ENCODE results near the gene HOXB6.

Gene HOXB6

DNA sequence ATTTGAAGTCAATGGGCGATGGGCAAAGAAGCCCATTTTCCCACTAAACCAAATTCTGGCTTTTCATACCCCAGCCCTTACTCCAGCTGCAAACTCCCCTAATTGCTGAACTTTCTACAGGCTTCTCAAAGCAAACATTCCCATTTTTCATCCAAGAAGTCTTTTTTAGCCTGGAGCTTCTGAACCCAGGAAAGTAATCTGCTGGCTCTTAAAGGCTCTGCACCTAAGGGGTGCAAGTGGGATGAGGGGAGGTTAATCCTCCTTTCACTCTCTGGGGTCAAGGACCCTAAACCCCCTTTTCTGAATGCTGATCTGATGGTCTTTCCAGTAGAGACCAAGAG, 3.7 kb upstream of the HOXB6 start:
- TF ChIP-seq, protein P1, sequence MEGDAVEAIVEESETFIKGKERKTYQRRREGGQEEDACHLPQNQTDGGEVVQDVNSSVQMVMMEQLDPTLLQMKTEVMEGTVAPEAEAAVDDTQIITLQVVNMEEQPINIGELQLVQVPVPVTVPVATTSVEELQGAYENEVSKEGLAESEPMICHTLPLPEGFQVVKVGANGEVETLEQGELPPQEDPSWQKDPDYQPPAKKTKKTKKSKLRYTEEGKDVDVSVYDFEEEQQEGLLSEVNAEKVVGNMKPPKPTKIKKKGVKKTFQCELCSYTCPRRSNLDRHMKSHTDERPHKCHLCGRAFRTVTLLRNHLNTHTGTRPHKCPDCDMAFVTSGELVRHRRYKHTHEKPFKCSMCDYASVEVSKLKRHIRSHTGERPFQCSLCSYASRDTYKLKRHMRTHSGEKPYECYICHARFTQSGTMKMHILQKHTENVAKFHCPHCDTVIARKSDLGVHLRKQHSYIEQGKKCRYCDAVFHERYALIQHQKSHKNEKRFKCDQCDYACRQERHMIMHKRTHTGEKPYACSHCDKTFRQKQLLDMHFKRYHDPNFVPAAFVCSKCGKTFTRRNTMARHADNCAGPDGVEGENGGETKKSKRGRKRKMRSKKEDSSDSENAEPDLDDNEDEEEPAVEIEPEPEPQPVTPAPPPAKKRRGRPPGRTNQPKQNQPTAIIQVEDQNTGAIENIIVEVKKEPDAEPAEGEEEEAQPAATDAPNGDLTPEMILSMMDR (conservative IDR thresholded peaks at IDR 0.05; ENCODE audit: control insufficient read depth, insufficient read depth, low read depth, low read length): no peak
- no peak for DNase-seq (ENCODE audit: low read depth)
- H3K4me3 ChIP-seq (ENCODE audit: control insufficient read depth, low read depth, low read length): no peak overlapping the region

DNA sequence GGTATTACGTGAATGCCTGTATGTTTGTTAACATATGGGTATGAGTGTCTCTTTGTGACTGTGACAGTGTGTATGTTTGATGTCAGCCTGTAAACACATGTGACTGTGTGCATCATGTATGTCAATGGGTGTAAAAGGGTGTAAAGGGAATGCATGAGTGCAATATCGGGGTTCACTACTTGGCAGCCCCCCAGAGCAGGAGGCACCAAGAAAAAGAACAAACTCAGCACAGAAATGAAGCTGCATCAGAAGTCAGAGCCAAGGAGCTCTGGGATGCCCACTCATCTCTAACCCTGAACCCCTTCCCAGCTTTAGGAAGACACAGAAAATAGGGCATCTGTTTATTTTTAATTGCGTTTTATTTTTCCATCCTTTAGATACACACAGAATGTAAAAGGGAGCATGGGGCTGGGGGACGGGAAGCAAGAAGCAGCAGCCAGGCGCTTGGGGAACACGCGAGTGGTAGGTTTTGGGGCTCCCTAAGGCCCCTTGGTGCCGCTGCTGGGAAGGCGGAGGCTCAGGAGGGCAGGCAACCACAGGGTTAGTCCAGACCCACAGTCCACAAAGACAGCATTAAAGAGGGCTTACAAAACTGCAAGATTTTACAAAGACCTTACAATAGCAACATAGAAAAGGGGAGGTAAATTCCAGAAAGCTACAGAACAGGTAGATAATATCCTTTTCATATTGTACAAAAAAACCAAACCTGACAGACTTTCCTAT, 2.3 kb upstream of the HOXB6 start:
- no peak for DNase-seq (ENCODE audit: low read depth)
- no peak overlapping the region for H3K4me3 ChIP-seq (ENCODE audit: control insufficient read depth, low read depth, low read length)
- TF ChIP-seq, protein P1 (conservative IDR thresholded peaks at IDR 0.05; ENCODE audit: control insufficient read depth, insufficient read depth, low read depth, low read length): no peak

DNA sequence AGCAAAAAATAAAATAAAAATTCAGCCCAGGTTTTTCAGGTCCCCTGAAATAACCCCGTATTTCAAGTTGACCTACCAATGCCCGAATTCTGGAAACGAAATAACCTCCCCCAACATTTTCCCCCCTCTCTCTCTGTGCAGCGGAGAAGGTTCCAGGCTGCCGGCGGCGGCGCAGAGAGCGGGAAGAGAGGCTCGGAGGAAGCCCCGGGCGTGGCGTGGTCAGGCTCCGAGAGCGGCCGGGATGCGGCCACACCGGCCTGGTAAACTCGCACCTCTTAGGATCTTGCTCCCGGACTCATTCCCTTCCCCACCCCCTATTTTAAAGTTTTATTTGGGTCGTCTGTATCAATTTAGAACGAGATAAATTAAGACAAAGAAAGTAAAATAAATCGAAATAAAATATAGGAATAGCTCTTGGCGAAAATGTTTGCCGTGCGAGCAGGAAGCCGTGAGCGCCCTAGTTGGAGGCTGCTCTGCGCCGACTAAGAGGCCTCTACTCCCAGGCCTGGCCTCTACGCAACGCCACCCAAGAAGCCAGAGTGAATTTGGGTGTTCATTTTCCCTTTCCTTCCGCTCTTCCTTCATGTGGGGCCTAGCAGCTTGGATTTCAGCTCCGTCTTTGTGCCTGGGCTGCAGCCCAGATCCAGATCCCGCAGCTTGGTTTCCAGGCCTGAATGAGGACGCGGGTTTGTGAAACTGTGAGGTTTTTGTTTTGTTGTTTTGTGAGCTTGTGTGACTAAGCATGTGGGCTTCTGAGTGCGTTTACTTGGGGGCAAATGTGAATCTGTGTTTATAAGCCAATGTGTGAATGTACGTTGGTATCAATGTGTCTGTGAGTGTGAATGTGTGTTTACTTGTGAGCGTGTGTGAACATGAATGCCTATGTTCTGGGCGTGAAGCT, 1.5 kb upstream of the HOXB6 start:
- H3K4me3 ChIP-seq (ENCODE audit: control insufficient read depth, low read depth, low read length): no peak overlapping the region
- TF ChIP-seq, protein P1 (conservative IDR thresholded peaks at IDR 0.05; ENCODE audit: control insufficient read depth, insufficient read depth, low read depth, low read length): no peak
- DNase-seq (ENCODE audit: low read depth): no peak

DNA sequence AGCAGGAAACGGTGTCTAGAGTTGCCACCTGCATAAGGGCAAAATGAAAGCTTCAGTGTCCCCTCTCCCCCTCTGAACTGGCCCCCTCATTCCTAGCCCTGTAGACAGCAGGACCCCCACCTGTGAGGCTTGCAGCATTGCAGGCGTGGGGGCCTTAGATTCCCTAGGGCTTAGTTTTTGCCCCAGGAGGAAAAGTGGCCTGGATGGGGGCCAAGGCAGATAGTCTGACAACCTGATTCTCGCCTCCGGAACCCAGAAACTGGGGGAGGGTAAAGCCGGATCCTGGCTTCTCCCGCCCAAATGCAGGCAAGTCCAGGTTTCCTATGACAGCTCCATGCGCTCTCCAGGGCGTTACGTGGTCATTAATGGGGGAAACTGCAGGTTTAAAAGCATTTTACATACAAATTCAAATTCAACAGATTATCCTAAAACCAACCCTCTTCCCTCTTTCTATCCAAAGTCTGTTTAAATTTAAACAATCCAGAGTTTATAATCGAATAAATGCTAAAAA, 678 bp upstream of the HOXB6 start:
- TF ChIP-seq, protein P1 (conservative IDR thresholded peaks at IDR 0.05; ENCODE audit: control insufficient read depth, insufficient read depth, low read depth, low read length): no peak
- peak overlapping the region; percentile 88 for H3K4me3 ChIP-seq (ENCODE audit: control insufficient read depth, low read depth, low read length)
- DNase-seq (ENCODE audit: low read depth): no peak

DNA sequence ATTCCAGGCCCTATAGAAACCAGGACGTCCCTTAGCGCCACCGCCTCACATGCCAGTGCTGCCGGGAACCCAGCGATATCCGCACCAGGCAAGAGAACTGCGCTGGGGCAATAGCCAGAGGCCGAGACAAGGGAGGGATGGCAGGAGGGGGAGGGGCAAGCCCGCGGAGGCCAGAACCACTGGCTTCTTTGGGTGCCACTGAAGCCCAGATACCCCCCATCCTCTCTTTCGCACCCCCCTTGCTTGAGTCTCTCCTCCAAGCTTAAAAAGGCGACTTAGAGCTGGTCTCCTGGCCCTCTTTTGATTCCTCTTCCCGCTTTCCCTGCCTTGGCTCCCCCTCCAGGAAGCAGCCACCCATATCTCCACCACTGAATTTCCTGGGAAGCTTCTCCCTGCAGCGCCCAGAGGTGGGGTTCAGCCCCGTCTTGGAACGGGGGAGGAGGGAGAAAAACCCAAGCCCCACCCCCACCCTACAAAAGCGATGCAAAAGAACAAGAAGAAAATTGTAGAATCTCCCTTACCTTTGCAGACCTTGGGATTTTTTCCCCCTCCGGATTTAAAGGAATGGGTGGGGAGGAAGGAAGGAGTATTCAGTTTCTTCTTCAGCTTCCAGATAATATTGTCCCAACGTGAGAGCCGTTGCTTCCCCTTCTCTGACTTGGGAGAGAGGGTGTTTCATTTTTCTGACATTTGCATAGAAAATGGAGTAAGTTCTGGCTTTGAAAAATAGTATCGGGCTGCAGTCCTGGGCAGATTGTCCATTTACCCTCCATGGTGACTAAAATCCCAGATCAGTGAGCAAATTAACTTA, 622 bp downstream of the HOXB6 start:
- DNase-seq (ENCODE audit: low read depth): peak; percentile 70
- H3K4me3 ChIP-seq (ENCODE audit: control insufficient read depth, low read depth, low read length): peak overlapping the region; percentile 88
- TF ChIP-seq, protein P1 (conservative IDR thresholded peaks at IDR 0.05; ENCODE audit: control insufficient read depth, insufficient read depth, low read depth, low read length): peak; percentile 10
